Ovary (tissue), 9 donors: Measurements from ENCODE around the gene ADAM10. TPM values are rescaled to one million over a fixed set of nuclear protein-coding genes. Genes with fewer than 3 reads are reported as not detected.

Source experiments
- DNase-seq, 5 donors: peaks; one replicate each; pipeline ENCODE4 v3.0.0-alpha.2; 2019 to 2020
- H3K27ac ChIP-seq, 2 donors: fragments of 200-600 bp; one replicate each; pipeline versions ENCODE4 v1.5.1 to v1.8.0; 2019 to 2022
- H3K27me3 ChIP-seq: fragments of 200-600 bp; one replicate; pipeline ENCODE4 v1.8.0; 2022
- H3K36me3 ChIP-seq: fragments of 200-600 bp; sonication (generic); one replicate; pipeline ENCODE4 v1.5.1; 2019
- H3K4me1 ChIP-seq: one replicate; pipeline ENCODE4 v1.8.1; 2013; ENCODE audit warnings: mild to moderate bottlenecking, moderate library complexity; ENCODE audit not compliant: insufficient read depth
- H3K4me3 ChIP-seq: fragments of 200-600 bp; sonication (generic); one replicate; pipeline ENCODE4 v1.5.1; 2017
- H3K9me3 ChIP-seq, 2 donors: fragments of 200-600 bp in 1 of 2; sonication (generic) in 1 of 2; one replicate each; pipeline versions ENCODE4 v1.5.1 to v1.8.1; 2013 to 2019; ENCODE audit warnings: mild to moderate bottlenecking in 1 of 2, moderate library complexity in 1 of 2
- CTCF ChIP-seq, 3 donors: fragments of 450-650 bp in 2 of 3; fragments of 200-600 bp in 1 of 3; IDR thresholded peaks; one replicate each; pipeline versions ENCODE4 v1.5.1 to v1.8.0; 2016 to 2022; ENCODE audit warnings: antibody characterized with exemption in 3 of 3, mild to moderate bottlenecking in 1 of 3
- EP300 ChIP-seq: sonication (generic); formaldehyde crosslinking; IDR thresholded peaks from one replicate; pipeline ENCODE4 v1.6.1; 2017; ENCODE audit warnings: antibody characterized with exemption
- POLR2A ChIP-seq: fragments of 450-650 bp; IDR thresholded peaks from one replicate; pipeline ENCODE4 v1.6.1; 2017; ENCODE audit warnings: antibody characterized with exemption, mild to moderate bottlenecking, moderate library complexity
- WGBS, 3 donors: extraction: QIAGEN DNeasy Blood & Tissue Kit in 1 of 3; methylation state at CpG; one replicate each; pipeline versions ENCODE4 v1.1.5 to v1.1.7; 2013 to 2017; 5-methylcytosine and 5-hydroxymethylcytosine counted together
- intact Hi-C, 4 donors: fragments of 100-400 bp; cut with DNase I; formaldehyde crosslinking; loops; one replicate each; pipeline versions ENCODE4 v1.11.0 to v1.15.1; 2022 to 2023
- polyA plus RNA-seq, 2 donors: library from polyadenylated mRNA; stranded (reverse); fragments of 200-250 nt in 1 of 2; fragments of 350-450 nt in 1 of 2; fragmentation: Illumina TruSeq in 1 of 2; extraction: RNeasy Lipid Tissue Mini Kit (QIAGEN cat#74804) in 1 of 2; gene quantifications; one replicate each; pipeline ENCODE4 v1.2.3, GENCODE V29; 2013 to 2014
- total RNA-seq, 7 donors: library from RNA; depleted of rRNA in 2 of 7; stranded (reverse); fragments of >200 nt in 2 of 7; fragmentation: NEBNext Ultra II Directional in 3 of 7; extraction: Animal tissue kit (Norgen Biotek cat#: 25700) in 3 of 7; gene quantifications; one replicate each; pipeline versions ENCODE4 v1.1.0 to v1.2.4, GENCODE V29; 2016 to 2023
- donor health status: DM: no; HTN: no; CAD: no; lungs with moderate emphysema.
- donor health status: DM: no; HTN: no; CAD: no.
- donor health status: Bipolar disorder and iron deficiency.
- donor health status: DM: yes; HTN: yes; CAD: no.
- donor health status: DM: no; HTN: no; CAD: no.
- donor health status: DM: yes; HTN: yes; CAD: no.

The ADAM10 gene
- total and polyA plus RNA-seq, 9 donors = 23.2 to 86.4 (median 63.0) TPM

- H3K4me3 ChIP-seq = no peak overlapping the region
- no peaks in the 10 kb centered on the region for H3K27me3 ChIP-seq
- no peaks in the 10 kb centered on the region for H3K9me3 ChIP-seq
- WGBS, 3 donors = 89 to 95% (median 89%) methylated on average over 6 of the region's 6 CpGs
- H3K36me3 ChIP-seq = no peaks in the 10 kb centered on the region
- DNase-seq = no peak
- no peak for TF ChIP-seq EP300
- no peak for TF ChIP-seq POLR2A
- TF ChIP-seq CTCF (IDR thresholded peaks at IDR 0.05) = no peak
- intact Hi-C loops = no loop called here
- H3K4me1 ChIP-seq = no peaks in the 10 kb centered on the region
- H3K27ac ChIP-seq = no peak overlapping the region
These were observed 119.9 kb downstream of the ADAM10 start for GRCh38 chr15:58629625-58630024.

GRCh38 chr15:58628206-58628947 is 121.1 kb downstream of the ADAM10 start:
- TF ChIP-seq CTCF (IDR thresholded peaks at IDR 0.05) = no peak
- TF ChIP-seq EP300 = no peak
- TF ChIP-seq POLR2A = no peak
- no peaks in the 10 kb centered on the region for H3K4me1 ChIP-seq
- peak overlapping the region in 1 of 2 donors; percentile 20 for H3K27ac ChIP-seq
- no peaks in the 10 kb centered on the region for H3K36me3 ChIP-seq
- intact Hi-C loops = no loop called here
- 34 to 43% (median 35%) methylated on average over 3 of the region's 3 CpGs for WGBS, 3 donors
- H3K4me3 ChIP-seq = peak overlapping the region; percentile 16
- no peaks in the 10 kb centered on the region for H3K9me3 ChIP-seq
- H3K27me3 ChIP-seq = no peaks in the 10 kb centered on the region
- no peak for DNase-seq

- no peaks in the 10 kb centered on the region for H3K36me3 ChIP-seq
- no peaks in the 10 kb centered on the region for H3K9me3 ChIP-seq
- H3K4me1 ChIP-seq = no peaks in the 10 kb centered on the region
- no peaks in the 10 kb centered on the region for H3K27me3 ChIP-seq
- WGBS, 3 donors = 7 to 8% (median 8%) methylated on average over 1 of the region's 1 CpG
- TF ChIP-seq CTCF (IDR thresholded peaks at IDR 0.05) = no peak
- no peak for TF ChIP-seq EP300
- no peak for TF ChIP-seq POLR2A
- intact Hi-C loops = no loop called here
- no peak overlapping the region for H3K27ac ChIP-seq
- DNase-seq = no peak
- no peak overlapping the region for H3K4me3 ChIP-seq
These were observed 121.8 kb downstream of the ADAM10 start for GRCh38 chr15:58627701-58628100.

GRCh38 chr15:58627046-58627445 is 122.5 kb downstream of the ADAM10 start:
- intact Hi-C loops = no loop called here

More at GRCh38 chr15:58627046-58627445, 122.5 kb downstream of the ADAM10 start:
- Histone ChIP-seq H3K4me1 (no peaks in the 10 kb centered on the region), H3K36me3 (no peaks in the 10 kb centered on the region), H3K27me3 (no peaks in the 10 kb centered on the region), H3K4me3 (no peak overlapping the region), H3K9me3 (no peaks in the 10 kb centered on the region), H3K27ac (no peak overlapping the region)
- TF ChIP-seq EP300 = no peak
- TF ChIP-seq POLR2A = no peak
- TF ChIP-seq CTCF (IDR thresholded peaks at IDR 0.05) = no peak
- WGBS, 3 donors = 93 to 97% (median 93%) methylated on average over 2 of the region's 2 CpGs
- no peak for DNase-seq
